ENCODE measurements around the gene VIT.
A peak's percentile ranks its signal among the peaks of the same experiment; 100 is the strongest.

VIT gene, protein sequence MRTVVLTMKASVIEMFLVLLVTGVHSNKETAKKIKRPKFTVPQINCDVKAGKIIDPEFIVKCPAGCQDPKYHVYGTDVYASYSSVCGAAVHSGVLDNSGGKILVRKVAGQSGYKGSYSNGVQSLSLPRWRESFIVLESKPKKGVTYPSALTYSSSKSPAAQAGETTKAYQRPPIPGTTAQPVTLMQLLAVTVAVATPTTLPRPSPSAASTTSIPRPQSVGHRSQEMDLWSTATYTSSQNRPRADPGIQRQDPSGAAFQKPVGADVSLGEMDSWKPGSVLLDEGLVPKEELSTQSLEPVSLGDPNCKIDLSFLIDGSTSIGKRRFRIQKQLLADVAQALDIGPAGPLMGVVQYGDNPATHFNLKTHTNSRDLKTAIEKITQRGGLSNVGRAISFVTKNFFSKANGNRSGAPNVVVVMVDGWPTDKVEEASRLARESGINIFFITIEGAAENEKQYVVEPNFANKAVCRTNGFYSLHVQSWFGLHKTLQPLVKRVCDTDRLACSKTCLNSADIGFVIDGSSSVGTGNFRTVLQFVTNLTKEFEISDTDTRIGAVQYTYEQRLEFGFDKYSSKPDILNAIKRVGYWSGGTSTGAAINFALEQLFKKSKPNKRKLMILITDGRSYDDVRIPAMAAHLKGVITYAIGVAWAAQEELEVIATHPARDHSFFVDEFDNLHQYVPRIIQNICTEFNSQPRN

DNA sequence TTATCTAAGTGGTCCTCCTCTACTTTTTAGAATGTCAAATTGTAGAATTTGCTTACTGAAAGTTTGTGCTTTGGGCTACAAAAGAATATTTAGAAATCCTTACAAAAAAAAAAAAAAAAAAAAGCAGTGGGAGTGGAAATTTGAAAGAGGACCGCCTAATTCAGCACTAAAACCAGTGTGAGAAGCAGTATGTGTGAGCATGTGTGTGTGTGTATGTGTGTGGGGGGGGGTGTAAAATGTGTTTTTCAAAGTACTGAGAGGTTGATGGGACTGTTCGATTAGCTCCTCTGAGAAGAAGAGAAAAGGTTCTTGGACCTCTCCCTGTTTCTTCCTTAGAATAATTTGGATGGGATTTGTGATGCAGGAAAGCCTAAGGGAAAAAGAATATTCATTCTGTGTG, at the start of gene VIT:
Gene VIT (plus strand): TSS at position 175 of the 400 bp plus-strand sequence. CDS start 19,664 bp downstream, outside the sequence.
- H3K4me3 ChIP-seq (ENCODE audit: low read depth, low read length), result no peak within 1 kb of the TSS
- TF ChIP-seq, protein P1, sequence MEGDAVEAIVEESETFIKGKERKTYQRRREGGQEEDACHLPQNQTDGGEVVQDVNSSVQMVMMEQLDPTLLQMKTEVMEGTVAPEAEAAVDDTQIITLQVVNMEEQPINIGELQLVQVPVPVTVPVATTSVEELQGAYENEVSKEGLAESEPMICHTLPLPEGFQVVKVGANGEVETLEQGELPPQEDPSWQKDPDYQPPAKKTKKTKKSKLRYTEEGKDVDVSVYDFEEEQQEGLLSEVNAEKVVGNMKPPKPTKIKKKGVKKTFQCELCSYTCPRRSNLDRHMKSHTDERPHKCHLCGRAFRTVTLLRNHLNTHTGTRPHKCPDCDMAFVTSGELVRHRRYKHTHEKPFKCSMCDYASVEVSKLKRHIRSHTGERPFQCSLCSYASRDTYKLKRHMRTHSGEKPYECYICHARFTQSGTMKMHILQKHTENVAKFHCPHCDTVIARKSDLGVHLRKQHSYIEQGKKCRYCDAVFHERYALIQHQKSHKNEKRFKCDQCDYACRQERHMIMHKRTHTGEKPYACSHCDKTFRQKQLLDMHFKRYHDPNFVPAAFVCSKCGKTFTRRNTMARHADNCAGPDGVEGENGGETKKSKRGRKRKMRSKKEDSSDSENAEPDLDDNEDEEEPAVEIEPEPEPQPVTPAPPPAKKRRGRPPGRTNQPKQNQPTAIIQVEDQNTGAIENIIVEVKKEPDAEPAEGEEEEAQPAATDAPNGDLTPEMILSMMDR (IDR thresholded peaks at IDR 0.05; ENCODE audit: low read depth, low read length, missing control alignments), result no peak
- no peak for DNase-seq (ENCODE audit: low read depth)

DNA sequence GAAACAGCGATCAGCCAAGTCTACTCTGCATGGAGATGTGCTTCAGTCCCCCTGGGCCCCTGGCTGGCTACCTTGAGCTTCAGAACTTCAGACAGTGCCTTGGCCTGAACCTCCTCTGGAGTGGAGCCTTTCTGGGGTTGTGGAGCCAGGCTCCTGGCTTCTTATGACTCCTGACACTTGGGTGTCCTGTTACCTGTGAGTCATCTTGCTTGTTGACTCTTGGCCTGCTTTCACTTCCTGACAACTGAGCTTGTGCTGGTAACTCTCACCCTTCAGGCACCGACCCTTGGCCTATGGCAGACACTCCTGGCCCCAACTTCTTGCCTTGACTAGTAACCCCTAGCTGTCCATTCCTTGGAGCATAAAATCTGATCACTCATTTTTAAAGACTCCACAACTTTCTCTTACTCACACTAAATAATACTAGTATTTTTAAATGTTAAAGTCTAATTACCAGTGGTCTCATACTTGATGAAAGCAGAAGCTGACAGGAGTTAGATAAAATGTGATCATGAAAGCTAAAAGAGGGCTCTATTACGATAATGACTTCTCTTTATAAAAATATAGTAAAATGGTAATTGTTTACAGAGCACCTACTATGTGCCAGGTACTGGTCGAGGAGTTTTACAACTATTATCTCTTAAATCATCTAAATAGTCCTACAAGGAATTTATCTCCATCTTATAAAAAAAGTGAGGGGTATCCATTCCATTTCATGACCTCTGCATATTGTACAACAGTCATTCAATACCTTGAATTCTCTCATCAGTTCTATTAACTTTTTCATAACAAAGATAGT, 46.3 kb upstream of the VIT start:
- H3K4me3 ChIP-seq (ENCODE audit: low read depth, low read length), result no peak overlapping the region
- DNase-seq (ENCODE audit: low read depth), result peak; percentile 13
- TF ChIP-seq, protein P1 (IDR thresholded peaks at IDR 0.05; ENCODE audit: low read depth, low read length, missing control alignments), result no peak

DNA sequence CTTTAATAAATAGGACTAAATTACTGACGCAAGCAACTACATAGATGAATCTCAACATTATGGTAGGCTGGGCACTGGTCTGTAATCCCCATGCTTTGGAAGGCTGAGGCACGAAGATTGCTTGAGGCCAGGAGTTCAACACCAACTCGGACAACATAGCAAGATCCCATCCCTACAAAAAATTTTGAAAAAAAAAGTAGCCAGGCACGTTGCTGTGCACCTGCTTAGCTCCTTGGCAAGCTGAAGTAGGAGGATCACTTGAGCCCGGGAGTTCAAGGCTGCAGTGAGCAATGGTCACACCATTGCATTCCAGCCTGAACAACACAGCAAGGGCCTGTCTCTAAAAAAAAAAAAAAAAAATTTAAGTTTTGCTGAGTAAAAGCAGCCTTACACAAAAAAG, 43.4 kb upstream of the VIT start:
- DNase-seq (ENCODE audit: low read depth), result no peak
- no peak overlapping the region for H3K4me3 ChIP-seq (ENCODE audit: low read depth, low read length)
- TF ChIP-seq, protein P1 (IDR thresholded peaks at IDR 0.05; ENCODE audit: low read depth, low read length, missing control alignments), result no peak

- no peak for DNase-seq (ENCODE audit: low read depth)
- no peak overlapping the region for H3K4me3 ChIP-seq (ENCODE audit: low read depth, low read length)
- TF ChIP-seq, protein P1 (IDR thresholded peaks at IDR 0.05; ENCODE audit: low read depth, low read length, missing control alignments), result no peak
Observed at GRCh38 chr2:36653967-36654694, 42.4 kb upstream of the VIT start.

DNA sequence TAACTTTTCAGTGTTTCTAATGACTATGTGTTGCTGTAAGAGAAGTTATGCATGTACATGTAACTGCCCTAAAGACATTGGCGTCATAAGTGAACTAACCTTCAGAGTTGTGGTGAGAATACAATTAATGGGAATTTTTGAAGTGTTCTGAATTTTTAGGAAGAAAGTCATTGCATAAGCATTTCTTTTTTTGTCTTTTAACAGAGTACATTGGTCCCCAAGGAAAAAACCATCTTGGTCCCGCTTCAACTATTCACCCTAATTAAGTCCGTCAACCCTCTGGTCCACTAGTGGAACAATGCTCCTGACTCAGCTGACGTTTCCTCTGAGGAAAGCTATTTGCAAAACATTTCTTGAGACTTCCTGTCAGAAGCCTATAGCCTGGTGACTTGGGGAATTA, 41.1 kb upstream of the VIT start:
- DNase-seq (ENCODE audit: low read depth), result no peak
- no peak overlapping the region for H3K4me3 ChIP-seq (ENCODE audit: low read depth, low read length)
- TF ChIP-seq, protein P1 (IDR thresholded peaks at IDR 0.05; ENCODE audit: low read depth, low read length, missing control alignments), result no peak

- TF ChIP-seq, protein P1 (IDR thresholded peaks at IDR 0.05; ENCODE audit: low read depth, low read length, missing control alignments), result no peak
- DNase-seq (ENCODE audit: low read depth), result no peak
- H3K4me3 ChIP-seq (ENCODE audit: low read depth, low read length), result no peak overlapping the region
Observed at GRCh38 chr2:36657703-36658102, 38.8 kb upstream of the VIT start.

All from GM12864 (cell line).